Stomach (tissue), 4 donors: ENCODE measurements around the gene PCDHGA8.
"Not testable (repeated sequence)": the region's sequence is repeated elsewhere in the genome, so short reads cannot be mapped to it uniquely, and the experiment has no call there.

Experiments
- POLR2A ChIP-seq, 4 donors: fragments of 450-650 bp; IDR thresholded peaks; one replicate each; pipeline ENCODE4 v1.6.1; 2016; ENCODE audit warnings: antibody characterized with exemption in 4 of 4, control low read depth in 2 of 4, mild to moderate bottlenecking in 1 of 4, moderate library complexity in 1 of 4
- POLR2AphosphoS5 ChIP-seq, 3 donors: sonication (generic); formaldehyde crosslinking; IDR thresholded peaks; one replicate each; pipeline ENCODE4 v1.6.1; 2016; ENCODE audit warnings: antibody characterized with exemption in 3 of 3
- TF ChIP-seq, protein P1 (sequence below), 7 experiments: fragments of 450-650 bp in 4 of 7; fragments of 200-600 bp in 3 of 7; sonication (generic) in 3 of 7; IDR thresholded peaks; one replicate each; pipeline ENCODE4 v1.5.1; 2016 to 2019; ENCODE audit warnings: antibody characterized with exemption in 7 of 7, control low read depth in 2 of 7, mild to moderate bottlenecking in 1 of 7

DNA sequence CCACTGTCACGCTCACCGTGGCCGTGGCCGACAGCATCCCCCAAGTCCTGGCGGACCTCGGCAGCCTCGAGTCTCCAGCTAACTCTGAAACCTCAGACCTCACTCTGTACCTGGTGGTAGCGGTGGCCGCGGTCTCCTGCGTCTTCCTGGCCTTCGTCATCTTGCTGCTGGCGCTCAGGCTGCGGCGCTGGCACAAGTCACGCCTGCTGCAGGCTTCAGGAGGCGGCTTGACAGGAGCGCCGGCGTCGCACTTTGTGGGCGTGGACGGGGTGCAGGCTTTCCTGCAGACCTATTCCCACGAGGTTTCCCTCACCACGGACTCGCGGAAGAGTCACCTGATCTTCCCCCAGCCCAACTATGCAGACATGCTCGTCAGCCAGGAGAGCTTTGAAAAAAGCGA lies 40.3 kb downstream of the PCDHGA8 start:
- TF ChIP-seq, protein P1, sequence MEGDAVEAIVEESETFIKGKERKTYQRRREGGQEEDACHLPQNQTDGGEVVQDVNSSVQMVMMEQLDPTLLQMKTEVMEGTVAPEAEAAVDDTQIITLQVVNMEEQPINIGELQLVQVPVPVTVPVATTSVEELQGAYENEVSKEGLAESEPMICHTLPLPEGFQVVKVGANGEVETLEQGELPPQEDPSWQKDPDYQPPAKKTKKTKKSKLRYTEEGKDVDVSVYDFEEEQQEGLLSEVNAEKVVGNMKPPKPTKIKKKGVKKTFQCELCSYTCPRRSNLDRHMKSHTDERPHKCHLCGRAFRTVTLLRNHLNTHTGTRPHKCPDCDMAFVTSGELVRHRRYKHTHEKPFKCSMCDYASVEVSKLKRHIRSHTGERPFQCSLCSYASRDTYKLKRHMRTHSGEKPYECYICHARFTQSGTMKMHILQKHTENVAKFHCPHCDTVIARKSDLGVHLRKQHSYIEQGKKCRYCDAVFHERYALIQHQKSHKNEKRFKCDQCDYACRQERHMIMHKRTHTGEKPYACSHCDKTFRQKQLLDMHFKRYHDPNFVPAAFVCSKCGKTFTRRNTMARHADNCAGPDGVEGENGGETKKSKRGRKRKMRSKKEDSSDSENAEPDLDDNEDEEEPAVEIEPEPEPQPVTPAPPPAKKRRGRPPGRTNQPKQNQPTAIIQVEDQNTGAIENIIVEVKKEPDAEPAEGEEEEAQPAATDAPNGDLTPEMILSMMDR (IDR thresholded peaks at IDR 0.05), result not testable (repeated sequence)
- not testable (repeated sequence) for TF ChIP-seq POLR2AphosphoS5, POLR2A (IDR thresholded peaks at IDR 0.05)
